SH-SY5Y (cell line): ENCODE measurements around the gene PIGS.

ENCODE experiments used
- GATA2 ChIP-seq: IDR thresholded peaks from 2 replicates; pipeline ENCODE4 v1.6.1; 2011; ENCODE audit warnings: mild to moderate bottlenecking, low read depth, low read length
- GATA3 ChIP-seq: IDR thresholded peaks from 2 replicates; pipeline ENCODE4 v1.6.1; 2011; ENCODE audit warnings: low read depth, mild to moderate bottlenecking, low read length, moderate library complexity

DNA sequence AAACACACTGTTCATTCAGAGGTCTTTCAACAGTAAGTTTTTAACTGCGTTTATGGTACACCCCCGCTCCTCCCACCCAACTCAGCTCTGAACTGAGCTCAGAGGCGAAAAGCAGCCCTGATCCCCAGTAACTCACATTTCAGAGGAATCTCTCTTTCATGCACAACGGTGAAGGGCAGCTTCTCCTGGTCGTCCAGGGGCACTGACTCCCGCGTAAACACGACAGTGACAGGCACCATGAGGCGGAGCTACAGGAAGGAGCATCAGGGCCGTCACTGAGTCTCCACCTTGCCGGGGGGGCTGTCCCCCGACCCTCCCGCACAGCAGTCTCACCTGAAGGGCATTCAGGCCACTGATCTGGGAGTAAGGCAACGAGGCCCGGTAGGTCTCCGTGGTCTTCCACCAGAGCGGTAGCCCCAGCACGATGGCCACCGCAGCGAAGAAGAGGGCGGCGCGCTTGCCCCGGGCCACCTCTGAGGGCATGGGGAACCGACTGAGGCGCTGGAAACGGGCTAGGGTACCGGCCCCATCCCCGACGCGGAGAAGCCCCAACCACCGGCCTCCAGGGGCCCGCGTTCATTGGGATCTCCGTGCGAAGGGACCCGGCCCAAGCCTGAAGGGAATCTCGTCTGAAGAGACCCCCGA is 486 bp downstream of the PIGS start:
- TF ChIP-seq GATA2 (no peak), GATA3 (no peak)
